Measurements from ENCODE around the gene ENAH.

- no peak for TF ChIP-seq POLR2A (IDR thresholded peaks at IDR 0.05)
- TF ChIP-seq CTCF (IDR thresholded peaks at IDR 0.05): no peak
Observed at GRCh38 chr1:225677350-225678124, 24.6 kb upstream of the ENAH start.

Measured in uterus (tissue), 2 donors.